HCT116 (cell line): ENCODE results near the gene EFEMP2. TPM values are rescaled to one million over a fixed set of nuclear protein-coding genes. Genes with fewer than 3 reads are reported as not detected.

ENCODE experiments used
- ATAC-seq: fragments of 200-7000 bp; cut with Tn5 transposase; 2 replicates; pipeline ENCODE4 v1.9.1; 2020; ENCODE audit warnings: mild to moderate bottlenecking, moderate library complexity
- BruUV-seq: library from RNA; stranded (reverse); fragments of 400-500 nt; replicated peaks from 2 replicates; lab custom pipeline; 2021; lab: Mats Ljungman, UMichigan
- CTCF ChIA-PET: fragments of 300-600 bp; sonication (Branson Sonifier 250); formaldehyde crosslinking; loops from one replicate; lab custom pipeline; 2021; ENCODE audit warnings: antibody characterized with exemption; lab: Charles Lee
- POLR2A ChIA-PET: fragments of 300-600, 350-600 bp; sonication (Branson Sonifier 250); formaldehyde crosslinking; loops from one replicate; lab custom pipeline; 2021; ENCODE audit warnings: antibody characterized with exemption; lab: Charles Lee
- RAD21 ChIA-PET, 2 experiments: fragments of 300-600 bp; sonication (Branson Sonifier 250); formaldehyde crosslinking; loops; one replicate each; lab custom pipeline; 2023; ENCODE audit warnings: low total read pairs in 2 of 2; ENCODE audit not compliant: uncharacterized antibody in 2 of 2, unreplicated experiment in 2 of 2, low non-redundant PET in 1 of 2; lab: Charles Lee
- DNase-seq: peaks from one replicate; pipeline ENCODE4 v3.0.0-alpha.2; 2010; ENCODE audit warnings: low read depth, low spot score
- H2AFZ ChIP-seq: fragments of 200-600 bp; shearing (Covaris generic), sonication (generic); 2 replicates; pipeline ENCODE4 v1.6.1; 2017; ENCODE audit warnings: low read depth, mixed run types, mixed read lengths, antibody characterized with exemption, low read length; ENCODE audit not compliant: poor library complexity, severe bottlenecking
- H3K27ac ChIP-seq: 2 replicates; pipeline ENCODE4 v1.5.1; 2012; ENCODE audit warnings: low read depth, low read length
- H3K27me3 ChIP-seq: fragments of 200-600 bp; sonication (generic); 2 replicates; pipeline ENCODE4 v1.6.1; 2016; ENCODE audit warnings: mixed run types, low read length, mixed read lengths; ENCODE audit not compliant: insufficient read depth
- H3K36me3 ChIP-seq, 2 experiments: fragments of 200-500 bp in 1 of 2; fragments of 200-600 bp in 1 of 2; sonication (Bioruptor generic) in 1 of 2; sonication (generic) in 1 of 2; 2 replicates each; pipeline versions ENCODE4 v1.5.1 to v1.6.1; 2014 to 2016; ENCODE audit warnings: low read length in 2 of 2, inconsistent platforms in 1 of 2, mixed read lengths in 1 of 2, mixed run types in 1 of 2; ENCODE audit not compliant: insufficient read depth in 2 of 2, control insufficient read depth in 1 of 2
- H3K4me1 ChIP-seq, 2 experiments: fragments of 200-600 bp in 1 of 2; sonication (generic) in 1 of 2; 2 replicates each; pipeline versions ENCODE4 v1.5.1 to v1.6.1; 2012 to 2017; ENCODE audit warnings: low read length in 2 of 2, inconsistent platforms in 1 of 2, mild to moderate bottlenecking in 1 of 2, mixed read lengths in 1 of 2, mixed run types in 1 of 2, moderate library complexity in 1 of 2; ENCODE audit not compliant: insufficient read depth in 2 of 2, control insufficient read depth in 1 of 2
- H3K4me2 ChIP-seq: fragments of 200-600 bp; sonication (generic); 2 replicates; pipeline ENCODE4 v1.6.1; 2017; ENCODE audit warnings: mixed run types, low read length, mixed read lengths
- H3K4me3 ChIP-seq, 2 experiments: fragments of 200-600 bp in 1 of 2; sonication (generic) in 1 of 2; replicated peaks in 1 of 2; 2 replicates each; pipeline ENCODE4 v1.5.1; 2011 to 2016; ENCODE audit warnings: low read length in 2 of 2, control low read depth in 1 of 2, low read depth in 1 of 2, mild to moderate bottlenecking in 1 of 2, mixed read lengths in 1 of 2, mixed run types in 1 of 2
- H3K79me2 ChIP-seq: fragments of 200-600 bp; sonication (generic); 2 replicates; pipeline ENCODE4 v1.6.1; 2017; ENCODE audit warnings: mild to moderate bottlenecking, mixed run types, low read length, moderate library complexity, mixed read lengths; ENCODE audit not compliant: insufficient read depth
- H3K9ac ChIP-seq: fragments of 200-600 bp; sonication (generic); 2 replicates; pipeline ENCODE4 v1.6.1; 2016; ENCODE audit warnings: low read length, mixed read lengths
- H3K9me2 ChIP-seq: fragments of 200-600 bp; sonication (generic), shearing (Covaris generic); 2 replicates; pipeline ENCODE4 v1.6.1; 2017; ENCODE audit warnings: mixed run types, mild to moderate bottlenecking, moderate library complexity; ENCODE audit not compliant: insufficient read depth
- H3K9me3 ChIP-seq, 2 experiments: fragments of 200-500 bp in 1 of 2; fragments of 200-600 bp in 1 of 2; sonication (Bioruptor generic) in 1 of 2; sonication (generic) in 1 of 2; 2 replicates each; pipeline ENCODE4 v1.6.1; 2014 to 2017; ENCODE audit warnings: low read length in 2 of 2, mixed read lengths in 2 of 2, inconsistent platforms in 1 of 2, low read depth in 1 of 2, mild to moderate bottlenecking in 1 of 2, mixed run types in 1 of 2, moderate library complexity in 1 of 2; ENCODE audit not compliant: control insufficient read depth in 1 of 2, insufficient read depth in 1 of 2
- H4K20me1 ChIP-seq: fragments of 200-600 bp; sonication (generic), shearing (Covaris generic); 2 replicates; pipeline ENCODE4 v1.6.1; 2017; ENCODE audit warnings: mixed run types, mild to moderate bottlenecking, moderate library complexity; ENCODE audit not compliant: insufficient read depth
- CTCF ChIP-seq, 3 experiments: fragments of 200-600 bp in 1 of 3; sonication (generic) in 1 of 3; IDR thresholded peaks in 2 of 3; conservative IDR thresholded peaks in 1 of 3; 2 replicates each; pipeline ENCODE4 v1.5.1; 2012 to 2017; ENCODE audit warnings: low read depth in 2 of 3, low read length in 2 of 3, antibody characterized with exemption in 1 of 3, borderline replicate concordance in 1 of 3, control low read depth in 1 of 3, mild to moderate bottlenecking in 1 of 3, mixed read lengths in 1 of 3, mixed run types in 1 of 3, moderate library complexity in 1 of 3; ENCODE audit not compliant: insufficient read depth in 1 of 3
- ELF1 ChIP-seq: IDR thresholded peaks from 2 replicates; pipeline ENCODE4 v1.6.1; 2012; ENCODE audit warnings: low read depth, borderline replicate concordance
- POLR2A ChIP-seq: IDR thresholded peaks from 2 replicates; pipeline ENCODE4 v1.7.0; 2011; ENCODE audit warnings: borderline replicate concordance; ENCODE audit not compliant: insufficient read depth, insufficient read length; ENCODE audit errors: extremely low read depth
- POLR2AphosphoS5 ChIP-seq: IDR thresholded peaks from 2 replicates; pipeline ENCODE4 v1.6.1; 2011; ENCODE audit warnings: mild to moderate bottlenecking, low read depth, low read length, moderate library complexity
- YY1 ChIP-seq: IDR thresholded peaks from 2 replicates; pipeline ENCODE4 v1.6.1; 2011; ENCODE audit warnings: low read length, low read depth, moderate library complexity, mild to moderate bottlenecking; ENCODE audit not compliant: insufficient replicate concordance; ENCODE audit errors: extremely low read depth
- intact Hi-C: fragments of 100-400 bp; cut with micrococcal nuclease; formaldehyde crosslinking; loops from 2 replicates; pipeline ENCODE4 v1.10.0; 2022
- total RNA-seq: library from RNA; stranded (reverse); gene quantifications from one replicate; pipeline ENCODE4 v1.2.1, GENCODE V29; 2021; ENCODE audit not compliant: unreplicated experiment

Gene EFEMP2
- total RNA-seq, 1 experiment from 2014 or later = 8.4 TPM

- Histone ChIP-seq H4K20me1 (peaks cover 18% of the 10 kb centered on the region; the same call in 1 of the 2 replicates), H3K9me3 (no peaks in the 10 kb centered on the region), H3K36me3 (peaks cover 12 to 35% of the 10 kb centered on the region in 2 experiments), H3K27ac (peak overlapping the region; percentile 97), H2AFZ (no peak overlapping the region), H3K9ac (peak overlapping the region; percentile 87), H3K4me1 (peaks cover 16 to 87% of the 10 kb centered on the region in 2 experiments), H3K4me3 (peak overlapping the region; percentile 53 to 92), H3K27me3 (no peaks in the 10 kb centered on the region), H3K4me2 (peak overlapping the region; percentile 98), H3K9me2 (no peaks in the 10 kb centered on the region), H3K79me2 (peaks cover 66% of the 10 kb centered on the region)
- CTCF ChIA-PET = interaction anchor here (0.6 to 6.5 kb wide), 15 partner anchors 9 to 331 kb away, joined by 3 to 82 read pairs (median 4); partner anchors contain the start of genes BANF1, CFL1, FOSL1 and KAT5
- intact Hi-C loops = loop anchor here (1.0 kb wide), 2 partner anchors 24 to 98 kb away; no protein-coding TSS in a partner anchor
- DNase-seq (no peak), ATAC-seq (peak; percentile 21)
- POLR2A ChIA-PET = interaction anchor here (0.7 to 8.5 kb wide), 19 partner anchors 10 to 468 kb away, joined by 3 to 124 read pairs (median 7); partner anchors contain the start of genes AP5B1, BANF1, CFL1 and EIF1AD
- BruUV-seq = TSS peak; percentile 74
- TF ChIP-seq POLR2AphosphoS5 (peak; percentile 92), POLR2A (peak; percentile 62), ELF1 (no peak), YY1 (peak; percentile 41), CTCF (IDR thresholded peaks at IDR 0.05 in 2 of 3, conservative IDR thresholded peaks at IDR 0.05 in 1 of 3; ENCODE audit: borderline replicate concordance in 1 of 3, insufficient read depth in 1 of 3, low read depth in 2 of 3, low read length in 2 of 3) (peak in 2 of 3 experiments; percentile 33 to 52; a peak in 3 of 6 replicates)
- RAD21 ChIA-PET = interaction anchor here in 1 of 2 experiments (1.1 to 1.4 kb wide), 2 partner anchors 24 to 26 kb away, joined by 3 read pairs; no protein-coding TSS in a partner anchor
Measured at GRCh38 chr11:65891219-65892136, 18.9 kb upstream of the EFEMP2 start.
